ENCODE data around the gene CRTC1. TPM values are rescaled to one million over a fixed set of nuclear protein-coding genes. Genes with fewer than 3 reads are reported as not detected.
"Not testable (repeated sequence)": the region's sequence is repeated elsewhere in the genome, so short reads cannot be mapped to it uniquely, and the experiment has no call there.

CRTC1 gene
- total RNA-seq, 1 donor: 2.4 TPM

GRCh38 chr19:18723871-18724377 is 40.4 kb downstream of the CRTC1 start:
- no peak for DNase-seq (ENCODE audit: low read depth)
- no peak for TF ChIP-seq CTCF (IDR thresholded peaks at IDR 0.05; ENCODE audit: insufficient read depth, low read length)
- no peak overlapping the region for H3K4me3 ChIP-seq (ENCODE audit: low read depth, low read length)

- no peak for TF ChIP-seq CTCF (IDR thresholded peaks at IDR 0.05; ENCODE audit: insufficient read depth, low read length)
- H3K4me3 ChIP-seq (ENCODE audit: low read depth, low read length): no peak overlapping the region
- DNase-seq (ENCODE audit: low read depth): no peak
Observed at GRCh38 chr19:18725841-18726770, 42.6 kb downstream of the CRTC1 start.

- no peak for TF ChIP-seq CTCF (IDR thresholded peaks at IDR 0.05; ENCODE audit: insufficient read depth, low read length)
- no peak for DNase-seq (ENCODE audit: low read depth)
- no peak overlapping the region for H3K4me3 ChIP-seq (ENCODE audit: low read depth, low read length)
Observed at GRCh38 chr19:18726846-18727245, 43.4 kb downstream of the CRTC1 start.

- not testable (repeated sequence) for DNase-seq (ENCODE audit: low read depth); H3K4me3 ChIP-seq (ENCODE audit: low read depth, low read length)
Observed at GRCh38 chr19:18727602-18728001, 44.1 kb downstream of the CRTC1 start.

GRCh38 chr19:18729933-18730530 is 46.6 kb downstream of the CRTC1 start:
- no peak for TF ChIP-seq CTCF (IDR thresholded peaks at IDR 0.05; ENCODE audit: insufficient read depth, low read length)
- H3K4me3 ChIP-seq (ENCODE audit: low read depth, low read length): no peak overlapping the region
- no peak for DNase-seq (ENCODE audit: low read depth)

GRCh38 chr19:18730885-18731513 is 47.5 kb downstream of the CRTC1 start:
- H3K4me3 ChIP-seq (ENCODE audit: low read depth, low read length): no peak overlapping the region
- no peak for TF ChIP-seq CTCF (IDR thresholded peaks at IDR 0.05; ENCODE audit: insufficient read depth, low read length)
- DNase-seq (ENCODE audit: low read depth): no peak

- TF ChIP-seq CTCF (IDR thresholded peaks at IDR 0.05; ENCODE audit: insufficient read depth, low read length): no peak
- no peak overlapping the region for H3K4me3 ChIP-seq (ENCODE audit: low read depth, low read length)
- no peak for DNase-seq (ENCODE audit: low read depth)
Observed at GRCh38 chr19:18731562-18732008, 48.1 kb downstream of the CRTC1 start.

Data from fibroblast of the aortic adventitia (primary cell).